Heart left ventricle (tissue), 16 donors: Measurements from ENCODE around the gene SUGP2. TPM values are rescaled to one million over a fixed set of nuclear protein-coding genes. Genes with fewer than 3 reads are reported as not detected.

Source experiments
- ATAC-seq, 4 donors: fragments of 200-7000 bp; cut with Tn5 transposase; one replicate each; pipeline ENCODE4 v1.9.1; 2020 to 2022; ENCODE audit warnings: moderate library complexity in 4 of 4, mild to moderate bottlenecking in 3 of 4, moderate number of reproducible peaks in 1 of 4
- DNase-seq, 5 donors: peaks; one replicate each; pipeline ENCODE4 v3.0.0-alpha.2; 2020
- H3K27ac ChIP-seq, 12 donors: fragments of 200-600 bp; sonication (generic) in 4 of 12; one replicate each; pipeline versions ENCODE4 v1.5.0 to v1.8.0; 2016 to 2022; ENCODE audit warnings: mild to moderate bottlenecking in 2 of 12
- H3K27me3 ChIP-seq, 9 donors: fragments of 200-600 bp; sonication (generic) in 2 of 9; one replicate each; pipeline versions ENCODE4 v1.5.1 to v1.8.0; 2016 to 2022; ENCODE audit warnings: mild to moderate bottlenecking in 3 of 9
- H3K36me3 ChIP-seq, 9 donors: fragments of 200-600 bp; sonication (generic) in 2 of 9; one replicate each; pipeline versions ENCODE4 v1.5.0 to v1.8.0; 2018 to 2022; ENCODE audit warnings: mild to moderate bottlenecking in 2 of 9
- H3K4me1 ChIP-seq, 12 donors: fragments of 200-600 bp; sonication (generic) in 4 of 12; one replicate each; pipeline versions ENCODE4 v1.5.0 to v1.8.0; 2016 to 2022; ENCODE audit warnings: mild to moderate bottlenecking in 3 of 12
- H3K4me3 ChIP-seq, 12 donors: fragments of 200-600 bp; sonication (generic) in 4 of 12; one replicate each; pipeline versions ENCODE4 v1.5.0 to v1.8.0; 2017 to 2022; ENCODE audit warnings: mild to moderate bottlenecking in 9 of 12, moderate library complexity in 4 of 12
- H3K9me3 ChIP-seq, 12 donors: fragments of 200-600 bp; sonication (generic) in 4 of 12; one replicate each; pipeline versions ENCODE4 v1.5.0 to v1.8.0; 2016 to 2022; ENCODE audit warnings: mild to moderate bottlenecking in 1 of 12
- POLR2A ChIP-seq, 2 donors: fragments of 450-650 bp; IDR thresholded peaks; one replicate each; pipeline ENCODE4 v1.6.1; 2017; ENCODE audit warnings: antibody characterized with exemption in 2 of 2, mild to moderate bottlenecking in 2 of 2, moderate library complexity in 2 of 2
- WGBS, 4 donors: extraction: QIAGEN DNeasy Blood & Tissue Kit in 2 of 4; methylation state at CpG; one replicate each; pipeline versions ENCODE4 v1.1.5 to v1.1.7; 2013 to 2018; 5-methylcytosine and 5-hydroxymethylcytosine counted together
- intact Hi-C, 10 donors: fragments of 100-400 bp; cut with DNase I; formaldehyde crosslinking; loops; one replicate each; pipeline versions ENCODE4 v1.11.1 to v1.14.2; 2022
- polyA plus RNA-seq, 2 donors: library from polyadenylated mRNA; stranded (reverse); fragments of 200-250 nt; gene quantifications; one replicate each; pipeline ENCODE4 v1.2.3, GENCODE V29; 2013
- total RNA-seq, 9 donors: library from RNA; depleted of rRNA in 2 of 9; stranded (reverse); fragments of >200 nt in 2 of 9; fragmentation: NEBNext Ultra II Directional in 3 of 9; extraction: Animal tissue kit (Norgen Biotek cat#: 25700) in 3 of 9; gene quantifications; one replicate each; pipeline versions ENCODE4 v1.1.0 to v1.2.4, GENCODE V29; 2016 to 2023
- TF ChIP-seq, protein P1 (sequence below), 12 donors: fragments of 200-600 bp; sonication (generic) in 4 of 12; IDR thresholded peaks; one replicate each; pipeline versions ENCODE4 v1.5.0 to v1.8.0; 2018 to 2022; ENCODE audit warnings: antibody characterized with exemption in 12 of 12, mild to moderate bottlenecking in 5 of 12
- donor health status: ischemic (EF 13 %, LVEDD 7.1; RV severe dilation, severe dysfunction).
- donor health status: healthy with polysubstance abuse.
- donor health status: DM: no; HTN: yes; CAD: no.
- donor health status: DM: no; HTN: no; CAD: no.
- donor health status: ischemic (EF 25% LVEDD 6.9; RV normal size, moderate dysfunction).
- donor health status: ischemic (EF 25% LVEDD 5.7; RV mildly dilated, moderate dysfunction).
- donor health status: healthy.
- donor health status: DM: yes; HTN: yes; CAD: no.
- donor health status: ischemic (EF 35%, LVEDD 5.7; RV mildly dilated, moderate dysfunction).
- donor health status: nonischemic (EF 11% LVEDD 7.7; RV severe dilation, severe dysfunction).
- donor health status: DM: yes; HTN: yes; CAD: no.
- donor health status: PGD.
- donor health status: ischemic (EF 29% LVEDD 5.4; RV normal size, mild dysfunction).
- donor health status: nonischemic (EF 23%, LVEDD 6.1; RV moderate dilation, normal function).

Gene SUGP2
- total and polyA plus RNA-seq, 11 donors: 36.1 to 76.5 (median 56.6) TPM

DNA sequence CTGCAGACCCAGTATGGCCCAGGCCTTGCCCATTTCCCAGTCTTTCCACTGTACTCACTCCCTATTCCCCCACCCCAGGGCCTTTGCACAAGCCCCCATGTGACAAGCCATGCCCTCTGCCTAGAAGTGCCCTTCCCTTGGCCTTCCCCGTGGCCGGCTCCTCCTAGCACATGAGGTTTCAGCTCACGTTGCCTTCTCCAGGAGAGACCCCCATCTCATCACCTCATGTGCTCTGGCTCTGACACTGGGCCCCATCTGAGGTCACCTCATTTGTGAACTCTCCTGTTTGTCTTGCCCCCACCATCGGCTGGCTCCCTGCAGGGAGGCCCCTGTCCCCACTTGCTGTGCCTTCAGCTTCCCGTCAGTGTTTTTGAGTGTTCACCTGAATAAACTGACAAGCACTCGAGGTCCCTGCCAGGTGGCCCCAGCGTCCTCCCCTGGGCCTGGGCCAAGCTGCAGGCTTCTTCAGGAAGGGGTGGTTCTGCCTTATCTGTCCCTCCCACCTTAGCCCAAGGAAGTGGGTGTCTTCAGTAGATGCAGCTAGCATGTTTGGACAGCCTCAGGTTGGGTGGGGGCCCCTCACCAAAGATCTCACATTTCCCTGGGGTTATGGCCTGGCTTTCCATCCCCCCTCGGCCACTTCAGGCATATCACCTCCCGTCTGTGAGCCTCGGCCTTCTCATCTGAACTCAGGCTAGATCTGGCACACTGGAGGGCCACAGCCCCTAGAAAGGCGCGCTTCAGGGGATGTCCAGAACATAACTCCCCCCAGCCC lies 26.7 kb upstream of the SUGP2 start:
- peak overlapping the region in 2 of 12 donors; percentile 83 to 94 for H3K27ac ChIP-seq
- ATAC-seq: no peak
- intact Hi-C loops: loop anchor here in 3 of 10 donors (5.0 kb wide), 2 partner anchors 47 to 77 kb away; partner anchors contain the start of gene TMEM161A (in 2 of the 3)

DNA sequence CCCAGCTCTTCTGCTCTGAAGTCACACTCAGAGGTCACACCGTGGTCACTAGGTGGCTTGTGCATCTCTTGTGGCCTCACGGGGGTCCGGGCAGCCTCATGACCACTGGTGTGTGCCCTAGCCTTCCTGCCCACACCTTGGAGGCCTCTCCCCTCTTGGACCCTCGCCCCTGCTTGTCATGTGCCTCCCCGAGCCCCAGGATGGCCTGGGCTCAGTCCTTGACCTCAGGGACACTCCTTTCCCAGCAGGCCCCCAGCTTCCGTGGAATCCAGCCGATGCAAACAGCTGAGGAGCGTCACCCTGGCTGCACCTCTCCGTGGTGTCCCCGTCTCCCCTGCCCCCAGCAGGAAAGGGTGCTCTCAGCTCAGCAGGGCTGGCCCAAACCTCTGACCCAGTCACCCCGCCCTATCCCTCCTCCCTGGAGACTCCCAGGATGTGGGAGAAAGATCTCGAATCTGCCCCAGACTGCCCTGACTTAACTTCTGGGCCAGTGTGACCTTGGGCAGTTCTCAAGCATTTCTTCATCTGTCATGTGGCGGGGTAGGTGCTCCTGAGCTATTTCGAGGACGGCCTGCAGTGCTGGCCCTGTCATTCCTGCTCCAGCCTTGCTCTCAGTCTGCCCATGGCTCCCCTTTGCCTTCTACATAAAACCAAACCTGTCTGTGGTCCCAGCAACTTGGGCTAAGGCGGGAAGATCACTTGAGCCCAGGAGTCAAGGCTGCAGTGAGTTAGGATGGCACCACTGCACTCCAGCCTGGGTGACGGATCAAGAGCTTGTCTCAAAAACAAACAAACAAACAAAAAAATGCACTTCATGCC lies 25.9 kb upstream of the SUGP2 start:
- 59 to 81% (median 77%) methylated on average over 11 to 17 of the region's 17 CpGs for WGBS, 4 donors
- H3K27me3 ChIP-seq: no peaks in the 10 kb centered on the region
- DNase-seq: no peak

More for the DNA sequence above, 26.7 kb upstream of the SUGP2 start:
- H3K9me3 ChIP-seq: no peaks in the 10 kb centered on the region
- no peak for TF ChIP-seq POLR2A (IDR thresholded peaks at IDR 0.05)
- TF ChIP-seq, protein P1, sequence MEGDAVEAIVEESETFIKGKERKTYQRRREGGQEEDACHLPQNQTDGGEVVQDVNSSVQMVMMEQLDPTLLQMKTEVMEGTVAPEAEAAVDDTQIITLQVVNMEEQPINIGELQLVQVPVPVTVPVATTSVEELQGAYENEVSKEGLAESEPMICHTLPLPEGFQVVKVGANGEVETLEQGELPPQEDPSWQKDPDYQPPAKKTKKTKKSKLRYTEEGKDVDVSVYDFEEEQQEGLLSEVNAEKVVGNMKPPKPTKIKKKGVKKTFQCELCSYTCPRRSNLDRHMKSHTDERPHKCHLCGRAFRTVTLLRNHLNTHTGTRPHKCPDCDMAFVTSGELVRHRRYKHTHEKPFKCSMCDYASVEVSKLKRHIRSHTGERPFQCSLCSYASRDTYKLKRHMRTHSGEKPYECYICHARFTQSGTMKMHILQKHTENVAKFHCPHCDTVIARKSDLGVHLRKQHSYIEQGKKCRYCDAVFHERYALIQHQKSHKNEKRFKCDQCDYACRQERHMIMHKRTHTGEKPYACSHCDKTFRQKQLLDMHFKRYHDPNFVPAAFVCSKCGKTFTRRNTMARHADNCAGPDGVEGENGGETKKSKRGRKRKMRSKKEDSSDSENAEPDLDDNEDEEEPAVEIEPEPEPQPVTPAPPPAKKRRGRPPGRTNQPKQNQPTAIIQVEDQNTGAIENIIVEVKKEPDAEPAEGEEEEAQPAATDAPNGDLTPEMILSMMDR (IDR thresholded peaks at IDR 0.05): no peak
- 67 to 78% (median 73%) methylated on average over 12 of the region's 12 CpGs for WGBS, 4 donors
- DNase-seq: no peak
- no peak overlapping the region for H3K4me3 ChIP-seq
- H3K4me1 ChIP-seq: peaks cover 0 to 33% (median 21%) of the 10 kb centered on the region in 12 donors
- no peaks in the 10 kb centered on the region for H3K27me3 ChIP-seq
- H3K36me3 ChIP-seq: peaks cover 0 to 32% (median 25%) of the 10 kb centered on the region in 9 donors

DNA sequence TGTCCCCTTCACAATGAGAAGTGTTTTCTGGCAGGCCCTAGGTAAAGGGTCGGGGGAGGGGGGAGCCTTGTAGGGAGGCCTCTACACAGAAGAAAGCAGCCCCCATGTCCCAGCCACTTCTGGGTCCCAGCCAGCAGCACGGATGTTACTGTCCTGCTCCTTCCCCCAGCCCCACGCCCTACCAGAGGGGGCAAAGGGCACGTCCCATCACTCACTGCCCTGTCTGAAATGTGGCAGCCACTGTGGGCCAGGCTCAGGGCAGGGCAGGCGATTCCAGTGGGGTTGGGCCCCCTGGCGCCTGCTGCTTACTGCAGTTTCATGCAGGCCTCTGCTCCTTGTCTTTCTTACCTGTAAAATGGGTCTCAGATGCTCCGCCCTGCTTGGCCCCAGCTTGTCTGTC lies 24.4 kb upstream of the SUGP2 start:
- ATAC-seq (no peak), DNase-seq (no peak)
- Histone ChIP-seq H3K4me3 (no peak overlapping the region), H3K36me3 (peaks cover 0 to 54% (median 39%) of the 10 kb centered on the region in 9 donors), H3K27me3 (no peaks in the 10 kb centered on the region), H3K4me1 (peaks cover 0 to 26% (median 11%) of the 10 kb centered on the region in 12 donors), H3K9me3 (no peaks in the 10 kb centered on the region), H3K27ac (no peak overlapping the region)
- 81 to 94% (median 89%) methylated on average over 7 of the region's 7 CpGs for WGBS, 4 donors
- TF ChIP-seq, protein P1 (IDR thresholded peaks at IDR 0.05): no peak
- TF ChIP-seq POLR2A (IDR thresholded peaks at IDR 0.05): no peak
- intact Hi-C loops: no loop called here

More for the DNA sequence above, 25.9 kb upstream of the SUGP2 start:
- intact Hi-C loops: no loop called here
- H3K9me3 ChIP-seq: no peaks in the 10 kb centered on the region
- no peak for TF ChIP-seq POLR2A (IDR thresholded peaks at IDR 0.05)
- TF ChIP-seq, protein P1 (IDR thresholded peaks at IDR 0.05): no peak
- H3K27ac ChIP-seq: no peak overlapping the region
- H3K4me3 ChIP-seq: no peak overlapping the region
- no peak for ATAC-seq
- peaks cover 0 to 25% (median 15%) of the 10 kb centered on the region in 12 donors for H3K4me1 ChIP-seq
- H3K36me3 ChIP-seq: peaks cover 0 to 40% (median 32%) of the 10 kb centered on the region in 9 donors

DNA sequence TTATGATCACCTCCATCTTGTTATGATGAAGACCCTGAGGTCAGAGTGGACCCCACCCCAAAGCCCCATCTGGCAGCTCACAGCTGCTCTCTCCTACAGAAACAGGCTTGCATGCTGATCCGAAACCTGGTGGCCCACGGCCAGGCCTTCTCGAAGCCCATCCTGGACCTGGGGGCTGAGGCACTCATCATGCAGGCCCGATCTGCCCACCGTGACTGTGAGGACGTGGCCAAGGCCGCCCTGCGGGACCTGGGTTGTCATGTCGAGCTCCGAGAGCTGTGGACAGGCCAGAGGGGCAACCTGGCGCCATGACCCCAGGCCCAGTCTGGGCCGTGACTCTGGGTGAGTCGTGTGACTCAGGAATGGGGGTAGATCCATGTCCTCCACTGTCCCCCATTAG lies 24.0 kb upstream of the SUGP2 start:
- TF ChIP-seq, protein P1 (IDR thresholded peaks at IDR 0.05): no peak
- no peak for TF ChIP-seq POLR2A (IDR thresholded peaks at IDR 0.05)
- Histone ChIP-seq H3K27ac (no peak overlapping the region), H3K9me3 (no peaks in the 10 kb centered on the region), H3K4me1 (peaks cover 0 to 22% (median 10%) of the 10 kb centered on the region in 12 donors), H3K36me3 (peaks cover 0 to 58% (median 40%) of the 10 kb centered on the region in 9 donors), H3K27me3 (no peaks in the 10 kb centered on the region), H3K4me3 (no peak overlapping the region)
- WGBS, 4 donors: 90 to 94% (median 93%) methylated on average over 13 of the region's 13 CpGs
- intact Hi-C loops: no loop called here
- no peak for ATAC-seq
- no peak for DNase-seq
